Body of pancreas (tissue), 4 donors: ENCODE results near the gene SLC6A9.

Experiments
- POLR2A ChIP-seq, 3 donors: fragments of 450-650 bp; IDR thresholded peaks; one replicate each; pipeline ENCODE4 v1.6.1; 2016; ENCODE audit warnings: antibody characterized with exemption in 3 of 3, mild to moderate bottlenecking in 2 of 3
- TF ChIP-seq, protein P1 (sequence below), 7 experiments: fragments of 450-650 bp in 4 of 7; fragments of 200-600 bp in 3 of 7; sonication (generic) in 3 of 7; IDR thresholded peaks; one replicate each; pipeline ENCODE4 v1.5.1; 2016 to 2019; ENCODE audit warnings: antibody characterized with exemption in 7 of 7

DNA sequence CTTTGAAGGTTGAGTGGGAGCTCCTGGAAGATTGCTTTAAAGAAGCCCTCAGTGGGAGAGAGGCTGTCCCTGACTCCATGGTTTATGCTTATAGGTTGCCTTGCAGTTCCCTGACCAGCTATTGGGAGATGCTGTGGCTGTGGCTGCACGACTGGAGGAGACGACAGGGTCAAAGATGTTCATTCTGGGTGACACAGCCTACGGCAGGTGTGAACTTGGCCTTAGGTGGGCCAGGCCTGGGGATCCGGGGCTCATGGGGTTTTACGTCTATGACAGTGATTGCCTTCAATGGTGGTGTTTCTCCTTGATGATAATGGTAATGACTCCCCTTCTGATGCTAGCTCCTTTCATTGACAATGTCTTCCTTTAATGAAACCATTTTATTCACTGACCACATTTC, 60.8 kb downstream of the SLC6A9 start:
- TF ChIP-seq, protein P1, sequence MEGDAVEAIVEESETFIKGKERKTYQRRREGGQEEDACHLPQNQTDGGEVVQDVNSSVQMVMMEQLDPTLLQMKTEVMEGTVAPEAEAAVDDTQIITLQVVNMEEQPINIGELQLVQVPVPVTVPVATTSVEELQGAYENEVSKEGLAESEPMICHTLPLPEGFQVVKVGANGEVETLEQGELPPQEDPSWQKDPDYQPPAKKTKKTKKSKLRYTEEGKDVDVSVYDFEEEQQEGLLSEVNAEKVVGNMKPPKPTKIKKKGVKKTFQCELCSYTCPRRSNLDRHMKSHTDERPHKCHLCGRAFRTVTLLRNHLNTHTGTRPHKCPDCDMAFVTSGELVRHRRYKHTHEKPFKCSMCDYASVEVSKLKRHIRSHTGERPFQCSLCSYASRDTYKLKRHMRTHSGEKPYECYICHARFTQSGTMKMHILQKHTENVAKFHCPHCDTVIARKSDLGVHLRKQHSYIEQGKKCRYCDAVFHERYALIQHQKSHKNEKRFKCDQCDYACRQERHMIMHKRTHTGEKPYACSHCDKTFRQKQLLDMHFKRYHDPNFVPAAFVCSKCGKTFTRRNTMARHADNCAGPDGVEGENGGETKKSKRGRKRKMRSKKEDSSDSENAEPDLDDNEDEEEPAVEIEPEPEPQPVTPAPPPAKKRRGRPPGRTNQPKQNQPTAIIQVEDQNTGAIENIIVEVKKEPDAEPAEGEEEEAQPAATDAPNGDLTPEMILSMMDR (IDR thresholded peaks at IDR 0.05) = no peak
- TF ChIP-seq POLR2A (IDR thresholded peaks at IDR 0.05) = no peak
